ENCODE results near the gene EXOSC5.
A peak's percentile ranks its signal among the peaks of the same experiment; 100 is the strongest.

The EXOSC5 gene

GRCh38 chr19:41359741-41360140 lies 37.4 kb downstream of the EXOSC5 start:
- H3K4me1 ChIP-seq (ENCODE audit: insufficient read depth, low read length): peaks cover 3% of the 10 kb centered on the region; the same call in 1 of the 2 replicates
- H3K27ac ChIP-seq (ENCODE audit: low read length): no peak overlapping the region
- H3K36me3 ChIP-seq (ENCODE audit: insufficient read depth, low read depth, low read length): no peaks in the 10 kb centered on the region
- H3K9me3 ChIP-seq (ENCODE audit: insufficient read depth, low read depth, low read length): no peaks in the 10 kb centered on the region
- no peak overlapping the region for H3K4me3 ChIP-seq (ENCODE audit: low read length)
- H3K27me3 ChIP-seq (ENCODE audit: insufficient read depth, low read length): 0 out of 2 replicates have a peak, but pooled peaks cover under 1% of the 10 kb centered on the region
- no peak overlapping the region for H3K9ac ChIP-seq (ENCODE audit: low read depth, low read length)

DNA sequence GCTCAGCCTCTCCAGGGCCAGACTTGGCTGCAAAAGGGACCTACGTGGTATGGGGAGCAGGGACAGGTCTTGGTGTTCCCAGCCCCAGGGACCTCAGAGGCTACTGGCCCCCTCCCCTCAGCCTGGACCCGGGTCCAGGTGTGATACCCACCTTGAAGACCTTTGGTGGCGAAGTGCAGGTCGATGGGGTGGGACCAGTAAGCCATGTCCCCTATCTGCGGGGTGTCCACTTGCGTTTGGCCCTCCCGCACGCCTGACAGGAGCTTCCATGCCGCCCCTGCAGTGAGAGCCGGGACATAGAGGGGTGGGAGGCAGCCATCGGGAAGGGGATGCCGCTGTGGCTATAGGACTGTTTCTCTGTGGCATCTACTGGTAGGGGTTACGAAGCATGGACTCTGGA lies 39.4 kb downstream of the EXOSC5 start:
- H3K4me3 ChIP-seq (ENCODE audit: low read length): no peak overlapping the region
- no peak overlapping the region for H3K27ac ChIP-seq (ENCODE audit: low read length)
- H3K9me3 ChIP-seq (ENCODE audit: insufficient read depth, low read depth, low read length): no peaks in the 10 kb centered on the region
- no peaks in the 10 kb centered on the region for H3K4me1 ChIP-seq (ENCODE audit: insufficient read depth, low read length)
- H3K9ac ChIP-seq (ENCODE audit: low read depth, low read length): no peak overlapping the region
- H3K27me3 ChIP-seq (ENCODE audit: insufficient read depth, low read length): peaks cover 18% of the 10 kb centered on the region
- H3K36me3 ChIP-seq (ENCODE audit: insufficient read depth, low read depth, low read length): no peaks in the 10 kb centered on the region

GRCh38 chr19:41356984-41357739 lies 40.0 kb downstream of the EXOSC5 start:
- Histone ChIP-seq H3K9ac (ENCODE audit: low read depth, low read length) (no peak overlapping the region), H3K4me3 (ENCODE audit: low read length) (no peak overlapping the region), H3K4me1 (ENCODE audit: insufficient read depth, low read length) (peaks cover 1% of the 10 kb centered on the region; the same call in 1 of the 2 replicates), H3K27me3 (ENCODE audit: insufficient read depth, low read length) (peaks cover 24% of the 10 kb centered on the region), H3K27ac (ENCODE audit: low read length) (no peak overlapping the region), H3K9me3 (ENCODE audit: insufficient read depth, low read depth, low read length) (no peaks in the 10 kb centered on the region), H3K36me3 (ENCODE audit: insufficient read depth, low read depth, low read length) (no peaks in the 10 kb centered on the region)

DNA sequence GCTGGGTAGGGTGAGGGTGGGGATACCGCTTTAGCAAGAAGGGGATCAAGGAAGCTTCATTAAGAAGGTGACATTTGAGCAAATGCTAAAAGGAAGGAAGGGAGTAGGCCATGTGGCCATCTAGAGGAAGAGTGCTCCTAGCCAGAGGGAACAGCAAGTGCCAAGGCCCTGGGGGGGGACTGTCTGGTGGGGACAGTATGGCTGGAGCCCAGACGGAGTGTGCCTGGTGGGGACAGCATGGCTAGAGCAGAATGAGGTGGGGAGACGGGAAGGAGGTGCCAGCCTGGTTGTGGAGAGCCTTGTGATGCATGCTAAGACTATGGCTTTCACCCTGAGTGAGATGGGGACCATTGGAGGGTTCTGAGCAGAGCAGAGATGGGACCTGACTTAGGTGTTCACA lies 41.4 kb downstream of the EXOSC5 start:
- Histone ChIP-seq H3K27ac (ENCODE audit: low read length) (no peak overlapping the region), H3K9ac (ENCODE audit: low read depth, low read length) (no peak overlapping the region)

DNA sequence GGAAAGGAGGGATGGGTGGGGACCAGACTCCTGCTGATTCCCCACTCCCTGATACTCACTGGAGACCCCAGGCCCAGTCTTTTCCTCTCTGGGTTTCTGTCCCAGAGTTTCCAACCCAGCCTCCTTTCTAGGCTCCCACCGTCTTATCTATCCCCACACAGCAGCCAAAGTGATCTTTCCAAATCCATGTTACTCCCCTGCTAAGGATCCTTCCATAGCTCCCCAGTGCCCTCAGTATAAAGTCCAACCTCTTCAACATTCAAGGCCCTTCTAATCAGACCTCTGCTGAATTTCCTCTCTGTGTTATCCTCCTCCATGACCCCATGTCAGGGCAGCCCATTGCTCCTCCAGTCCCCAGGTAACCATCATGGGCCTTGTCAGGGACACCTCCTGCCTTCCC lies 42.1 kb downstream of the EXOSC5 start:
- no peak overlapping the region for H3K4me3 ChIP-seq (ENCODE audit: low read length)
- no peak overlapping the region for H3K27ac ChIP-seq (ENCODE audit: low read length)
- H3K9ac ChIP-seq (ENCODE audit: low read depth, low read length): no peak overlapping the region
- H3K9me3 ChIP-seq (ENCODE audit: insufficient read depth, low read depth, low read length): no peaks in the 10 kb centered on the region
- peaks cover 45% of the 10 kb centered on the region for H3K27me3 ChIP-seq (ENCODE audit: insufficient read depth, low read length)
- H3K4me1 ChIP-seq (ENCODE audit: insufficient read depth, low read length): peaks cover 4% of the 10 kb centered on the region; the same call in 1 of the 2 replicates
- no peaks in the 10 kb centered on the region for H3K36me3 ChIP-seq (ENCODE audit: insufficient read depth, low read depth, low read length)

More for the DNA sequence above, 41.4 kb downstream of the EXOSC5 start:
- Histone ChIP-seq H3K36me3 (ENCODE audit: insufficient read depth, low read depth, low read length) (no peaks in the 10 kb centered on the region), H3K9me3 (ENCODE audit: insufficient read depth, low read depth, low read length) (no peaks in the 10 kb centered on the region), H3K4me3 (ENCODE audit: low read length) (no peak overlapping the region), H3K4me1 (ENCODE audit: insufficient read depth, low read length) (peaks cover 4% of the 10 kb centered on the region; the same call in 1 of the 2 replicates), H3K27me3 (ENCODE audit: insufficient read depth, low read length) (peaks cover 38% of the 10 kb centered on the region)

- Histone ChIP-seq H3K4me1 (ENCODE audit: insufficient read depth, low read length) (peaks cover 4% of the 10 kb centered on the region; the same call in 1 of the 2 replicates), H3K4me3 (ENCODE audit: low read length) (peak overlapping the region; percentile 72), H3K27me3 (ENCODE audit: insufficient read depth, low read length) (peaks cover 51% of the 10 kb centered on the region), H3K36me3 (ENCODE audit: insufficient read depth, low read depth, low read length) (no peaks in the 10 kb centered on the region), H3K9ac (ENCODE audit: low read depth, low read length) (no peak overlapping the region), H3K27ac (ENCODE audit: low read length) (no peak overlapping the region), H3K9me3 (ENCODE audit: insufficient read depth, low read depth, low read length) (no peaks in the 10 kb centered on the region)
These were observed 42.7 kb downstream of the EXOSC5 start for GRCh38 chr19:41354343-41354953.

DNA sequence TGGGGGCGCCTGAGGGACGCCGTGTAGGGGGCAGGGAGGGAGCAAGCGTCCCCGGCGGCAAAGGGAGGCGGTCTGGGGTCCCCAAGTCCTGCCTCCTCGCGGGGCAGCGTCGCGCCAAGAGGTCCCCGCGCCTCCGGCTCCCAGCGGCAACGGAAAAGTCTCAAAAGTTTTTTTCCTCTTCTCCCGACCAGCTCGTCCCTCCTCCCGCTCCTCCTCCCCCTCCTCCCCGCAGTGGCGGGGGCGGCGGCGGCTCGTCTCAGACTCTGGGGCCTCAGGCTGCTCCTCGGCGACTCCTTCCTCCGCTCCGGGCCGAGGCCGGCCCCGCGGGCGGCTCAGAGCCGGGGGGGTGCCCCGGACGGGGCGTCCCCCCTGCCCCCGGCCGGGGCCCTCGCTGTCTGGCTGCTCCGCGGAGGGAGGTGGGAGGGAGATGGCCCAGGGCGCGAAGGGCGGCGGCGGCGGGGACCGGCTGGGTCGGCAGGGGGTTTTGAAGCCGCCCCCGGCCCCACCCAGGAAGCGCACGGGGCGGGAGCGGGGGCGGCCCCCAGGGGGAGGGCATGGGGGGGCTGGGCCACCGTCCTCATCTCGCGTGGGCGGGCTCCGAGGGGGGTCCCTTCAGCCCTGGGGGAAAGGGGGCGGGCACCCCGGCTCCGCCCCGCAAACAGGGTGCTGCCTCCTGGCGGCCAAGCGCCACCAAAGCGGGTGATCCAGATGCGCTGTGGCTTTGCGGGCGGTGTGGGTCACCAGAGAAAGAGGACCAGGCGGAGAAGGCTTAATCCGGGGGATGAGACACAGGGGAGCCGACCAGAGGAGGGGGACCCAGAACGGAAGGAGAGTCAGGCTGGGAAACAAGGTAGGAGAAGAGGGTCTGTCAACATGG lies 43.5 kb downstream of the EXOSC5 start, which contains the start of gene TGFB1:
Gene TGFB1, minus strand, starts transcription at position 457 of the 877 bp plus-strand sequence. CDS start 878 bp downstream, outside the sequence.
- H3K27me3 ChIP-seq (ENCODE audit: insufficient read depth, low read length): peaks cover 55% of the 10 kb centered on the region
- H3K4me1 ChIP-seq (ENCODE audit: insufficient read depth, low read length): peaks cover 4% of the 10 kb centered on the region; the same call in 1 of the 2 replicates
- H3K9ac ChIP-seq (ENCODE audit: low read depth, low read length): peak within 1 kb of the TSS; percentile 58; the same call in 1 of the 2 replicates
- H3K27ac ChIP-seq (ENCODE audit: low read length): no peak within 1 kb of the TSS
- no peaks in the 10 kb centered on the region for H3K36me3 ChIP-seq (ENCODE audit: insufficient read depth, low read depth, low read length)
- no peaks in the 10 kb centered on the region for H3K9me3 ChIP-seq (ENCODE audit: insufficient read depth, low read depth, low read length)
- peak within 1 kb of the TSS; percentile 72 for H3K4me3 ChIP-seq (ENCODE audit: low read length)

DNA sequence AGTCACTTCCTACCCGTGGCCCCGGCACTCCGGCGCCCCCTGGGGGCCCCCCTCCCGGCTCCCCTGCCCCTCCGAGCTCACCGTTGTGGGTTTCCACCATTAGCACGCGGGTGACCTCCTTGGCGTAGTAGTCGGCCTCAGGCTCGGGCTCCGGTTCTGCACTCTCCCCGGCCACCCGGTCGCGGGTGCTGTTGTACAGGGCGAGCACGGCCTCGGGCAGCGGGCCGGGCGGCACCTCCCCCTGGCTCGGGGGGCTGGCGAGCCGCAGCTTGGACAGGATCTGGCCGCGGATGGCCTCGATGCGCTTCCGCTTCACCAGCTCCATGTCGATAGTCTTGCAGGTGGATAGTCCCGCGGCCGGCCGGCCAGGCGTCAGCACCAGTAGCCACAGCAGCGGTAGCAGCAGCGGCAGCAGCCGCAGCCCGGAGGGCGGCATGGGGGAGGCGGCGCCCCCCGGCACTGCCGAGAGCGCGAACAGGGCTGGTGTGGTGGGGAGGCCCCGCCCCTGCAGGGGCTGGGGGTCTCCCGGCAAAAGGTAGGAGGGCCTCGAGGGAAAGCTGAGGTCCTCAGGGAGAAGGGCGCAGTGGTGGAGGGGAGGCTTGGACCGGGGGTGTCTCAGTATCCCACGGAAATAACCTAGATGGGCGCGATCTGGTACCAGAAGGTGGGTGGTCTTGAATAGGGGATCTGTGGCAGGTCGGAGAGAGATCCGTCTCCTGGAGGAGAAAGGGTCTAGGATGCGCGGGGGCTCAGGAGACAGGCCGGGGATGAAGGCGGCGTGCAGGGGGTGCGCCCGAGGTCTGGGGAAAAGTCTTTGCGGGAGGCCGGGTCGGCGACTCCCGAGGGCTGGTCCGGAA lies 44.3 kb downstream of the EXOSC5 start:
- H3K4me3 ChIP-seq (ENCODE audit: low read length): peak overlapping the region; percentile 72
- no peaks in the 10 kb centered on the region for H3K36me3 ChIP-seq (ENCODE audit: insufficient read depth, low read depth, low read length)
- H3K27ac ChIP-seq (ENCODE audit: low read length): no peak overlapping the region
- peaks cover 4% of the 10 kb centered on the region; the same call in 1 of the 2 replicates for H3K4me1 ChIP-seq (ENCODE audit: insufficient read depth, low read length)
- no peaks in the 10 kb centered on the region for H3K9me3 ChIP-seq (ENCODE audit: insufficient read depth, low read depth, low read length)
- H3K9ac ChIP-seq (ENCODE audit: low read depth, low read length): peak overlapping the region; percentile 58; the same call in 1 of the 2 replicates
- peaks cover 55% of the 10 kb centered on the region for H3K27me3 ChIP-seq (ENCODE audit: insufficient read depth, low read length)

GRCh38 chr19:41352279-41352608 lies 44.9 kb downstream of the EXOSC5 start:
- Histone ChIP-seq H3K9me3 (ENCODE audit: insufficient read depth, low read depth, low read length) (no peaks in the 10 kb centered on the region), H3K36me3 (ENCODE audit: insufficient read depth, low read depth, low read length) (no peaks in the 10 kb centered on the region), H3K4me3 (ENCODE audit: low read length) (peak overlapping the region; percentile 72), H3K27me3 (ENCODE audit: insufficient read depth, low read length) (peaks cover 55% of the 10 kb centered on the region), H3K27ac (ENCODE audit: low read length) (no peak overlapping the region), H3K9ac (ENCODE audit: low read depth, low read length) (no peak overlapping the region), H3K4me1 (ENCODE audit: insufficient read depth, low read length) (peaks cover 4% of the 10 kb centered on the region; the same call in 1 of the 2 replicates)

DNA sequence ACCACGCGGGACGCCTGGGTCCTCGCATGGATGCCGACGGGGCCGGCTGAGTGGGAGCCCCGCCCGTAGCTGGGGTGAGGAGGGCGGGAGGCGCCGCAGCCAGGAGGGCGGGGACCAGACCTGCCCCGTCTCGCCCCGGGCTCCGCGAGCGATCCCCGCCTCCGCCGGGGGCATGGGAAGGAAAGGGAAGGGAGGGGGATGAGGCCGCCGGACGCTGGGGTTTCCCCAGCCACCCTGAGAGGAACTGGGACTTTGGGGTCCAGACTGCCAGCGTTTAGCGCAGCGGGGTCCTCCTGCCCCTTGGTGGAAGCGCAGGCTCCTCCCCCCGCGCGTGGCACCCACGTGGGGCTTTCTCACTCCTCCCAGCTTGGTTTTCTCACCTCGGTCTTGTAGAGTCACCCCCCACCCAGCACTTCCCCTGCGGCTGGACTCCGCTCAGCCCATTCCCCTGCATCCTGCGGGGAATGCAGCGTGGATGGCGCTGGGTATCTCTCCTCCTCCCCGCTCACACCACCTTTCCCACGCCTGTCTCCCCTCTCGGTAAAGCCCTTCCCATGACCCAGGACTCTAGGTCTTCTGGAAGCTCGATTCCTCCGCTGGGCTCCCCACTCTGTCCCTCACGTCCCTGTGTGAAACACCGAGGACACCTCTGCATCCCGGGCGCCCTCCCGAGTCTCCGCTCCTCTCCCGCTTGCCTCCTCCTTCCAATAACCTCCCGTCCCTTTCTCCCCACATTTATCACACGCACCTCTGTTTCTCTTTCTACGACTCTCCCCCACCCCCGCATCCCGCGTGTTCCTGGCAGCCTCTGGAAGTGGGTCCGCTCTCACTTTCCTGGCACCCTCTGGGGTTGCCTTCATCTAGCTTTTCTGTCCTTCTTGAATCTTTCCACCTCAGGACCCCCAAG lies 45.6 kb downstream of the EXOSC5 start:
- no peaks in the 10 kb centered on the region for H3K36me3 ChIP-seq (ENCODE audit: insufficient read depth, low read depth, low read length)
- H3K9ac ChIP-seq (ENCODE audit: low read depth, low read length): no peak overlapping the region
- H3K4me1 ChIP-seq (ENCODE audit: insufficient read depth, low read length): peaks cover 4% of the 10 kb centered on the region; the same call in 1 of the 2 replicates
- H3K27ac ChIP-seq (ENCODE audit: low read length): no peak overlapping the region
- H3K4me3 ChIP-seq (ENCODE audit: low read length): peak overlapping the region; percentile 72
- peaks cover 55% of the 10 kb centered on the region for H3K27me3 ChIP-seq (ENCODE audit: insufficient read depth, low read length)
- no peaks in the 10 kb centered on the region for H3K9me3 ChIP-seq (ENCODE audit: insufficient read depth, low read depth, low read length)

Measured in iPS-20b (cell line).